NCI-H82 (cell line): ENCODE data around the gene SCFD2.
"Not testable (repeated sequence)": the region's sequence is repeated elsewhere in the genome, so short reads cannot be mapped to it uniquely, and the experiment has no call there.

Experiments used
- DNase-seq: peaks from one replicate; lab custom pipeline; 2025; lab: John Stamatoyannopoulos, UW

The SCFD2 gene

GRCh38 chr4:53346392-53346791 lies 19.5 kb downstream of the SCFD2 start:
- not testable (repeated sequence) for DNase-seq

- not testable (repeated sequence) for DNase-seq
These were observed 25.7 kb downstream of the SCFD2 start for GRCh38 chr4:53340145-53340544.

- not testable (repeated sequence) for DNase-seq
These were observed 30.9 kb downstream of the SCFD2 start for GRCh38 chr4:53334916-53335315.

- no peak for DNase-seq
These were observed 39.3 kb downstream of the SCFD2 start for GRCh38 chr4:53326535-53326934.

- DNase-seq = peak; percentile 55
These were observed 43.2 kb downstream of the SCFD2 start for GRCh38 chr4:53322696-53323095.

GRCh38 chr4:53321984-53322289 lies 43.9 kb downstream of the SCFD2 start:
- DNase-seq = no peak

GRCh38 chr4:53321151-53321983 lies 44.5 kb downstream of the SCFD2 start:
- DNase-seq = no peak

- no peak for DNase-seq
These were observed 50.6 kb downstream of the SCFD2 start for GRCh38 chr4:53315300-53315699.

GRCh38 chr4:53314252-53314651 lies 51.6 kb downstream of the SCFD2 start:
- no peak for DNase-seq

GRCh38 chr4:53313510-53313909 lies 52.4 kb downstream of the SCFD2 start:
- DNase-seq = peak; percentile 66

- DNase-seq = no peak
These were observed 56.4 kb downstream of the SCFD2 start for GRCh38 chr4:53309321-53310040.

- DNase-seq = no peak
These were observed 57.8 kb downstream of the SCFD2 start for GRCh38 chr4:53307819-53308780.

- DNase-seq = no peak
These were observed 58.7 kb downstream of the SCFD2 start for GRCh38 chr4:53307210-53307609.

- no peak for DNase-seq
These were observed 59.1 kb downstream of the SCFD2 start for GRCh38 chr4:53306729-53307128.

- not testable (repeated sequence) for DNase-seq
These were observed 73.7 kb downstream of the SCFD2 start for GRCh38 chr4:53292209-53292608.

GRCh38 chr4:53281438-53281837 lies 84.4 kb downstream of the SCFD2 start:
- no peak for DNase-seq

- DNase-seq = no peak
These were observed 85.0 kb downstream of the SCFD2 start for GRCh38 chr4:53280846-53281245.

- no peak for DNase-seq
These were observed 91.1 kb downstream of the SCFD2 start for GRCh38 chr4:53274609-53275268.

GRCh38 chr4:53273726-53274125 lies 92.1 kb downstream of the SCFD2 start:
- no peak for DNase-seq

GRCh38 chr4:53267026-53267425 lies 98.8 kb downstream of the SCFD2 start:
- no peak for DNase-seq

GRCh38 chr4:53255986-53256385 lies 109.9 kb downstream of the SCFD2 start:
- not testable (repeated sequence) for DNase-seq

GRCh38 chr4:53240573-53240972 lies 125.3 kb downstream of the SCFD2 start:
- no peak for DNase-seq
